HEK293T (cell line): ENCODE data around the gene WDR90.
A peak's percentile ranks its signal among the peaks of the same experiment; 100 is the strongest.
"Not testable (repeated sequence)": the region's sequence is repeated elsewhere in the genome, so short reads cannot be mapped to it uniquely, and the experiment has no call there.

Experiments
- CTCF ChIA-PET: fragments of 350-600 bp; formaldehyde crosslinking; extraction: SDS; loops from one replicate; lab custom pipeline; 2021; ENCODE audit warnings: antibody characterized with exemption, inconsistent platforms; lab: Yijun Ruan, JAX
- POLR2A ChIA-PET: fragments of 350-600 bp; formaldehyde crosslinking; extraction: SDS; loops from one replicate; lab custom pipeline; 2020; ENCODE audit warnings: antibody characterized with exemption, inconsistent platforms; lab: Yijun Ruan, JAX
- DNase-seq: peaks from one replicate; pipeline ENCODE4 v3.0.0; 2012; ENCODE audit warnings: mixed read lengths; ENCODE audit errors: extremely low spot score
- ARNT ChIP-seq: fragments of 450-650 bp; IDR thresholded peaks from 2 replicates; pipeline ENCODE4 v1.6.1; 2017; ENCODE audit warnings: mild to moderate bottlenecking
- BHLHE40 ChIP-seq: fragments of 450-650 bp; IDR thresholded peaks from 2 replicates; pipeline ENCODE4 v1.6.1; 2016; ENCODE audit warnings: mild to moderate bottlenecking, moderate library complexity, borderline replicate concordance
- CTBP1 ChIP-seq: fragments of 450-650 bp; IDR thresholded peaks from 2 replicates; pipeline ENCODE4 v1.6.1; 2016; ENCODE audit warnings: borderline replicate concordance
- ELF4 ChIP-seq: fragments of 450-650 bp; IDR thresholded peaks from 2 replicates; pipeline ENCODE4 v1.6.1; 2017; ENCODE audit warnings: antibody characterized with exemption
- FOXA1 ChIP-seq: fragments of 450-650 bp; IDR thresholded peaks from 2 replicates; pipeline ENCODE4 v1.6.1; 2016; ENCODE audit warnings: mild to moderate bottlenecking
- FOXK2 ChIP-seq: fragments of 450-650 bp; IDR thresholded peaks from 2 replicates; pipeline ENCODE4 v1.6.1; 2016; ENCODE audit warnings: mild to moderate bottlenecking
- FOXM1 ChIP-seq: fragments of 450-650 bp; IDR thresholded peaks from 2 replicates; pipeline ENCODE4 v1.6.1; 2017; ENCODE audit warnings: mild to moderate bottlenecking, borderline replicate concordance
- HDGF ChIP-seq: fragments of 450-650 bp; IDR thresholded peaks from 2 replicates; pipeline ENCODE4 v1.6.1; 2017; ENCODE audit warnings: antibody characterized with exemption, borderline replicate concordance
- L3MBTL2 ChIP-seq: fragments of 450-650 bp; conservative IDR thresholded peaks from 2 replicates; pipeline ENCODE4 v1.6.1; 2016; ENCODE audit warnings: mild to moderate bottlenecking
- LEF1 ChIP-seq: fragments of 450-650 bp; IDR thresholded peaks from 2 replicates; pipeline ENCODE4 v1.6.1; 2017; ENCODE audit warnings: mild to moderate bottlenecking, borderline replicate concordance
- NFRKB ChIP-seq: fragments of 450-650 bp; IDR thresholded peaks from 2 replicates; pipeline ENCODE4 v1.6.1; 2016; ENCODE audit warnings: mild to moderate bottlenecking, moderate library complexity
- PKNOX1 ChIP-seq: fragments of 450-650 bp; IDR thresholded peaks from 2 replicates; pipeline ENCODE4 v1.6.1; 2016
- SP1 ChIP-seq: fragments of 450-650 bp; IDR thresholded peaks from 2 replicates; pipeline ENCODE4 v1.6.1; 2017
- SUZ12 ChIP-seq: fragments of 450-650 bp; IDR thresholded peaks from 2 replicates; pipeline ENCODE4 v1.6.1; 2016; ENCODE audit warnings: mild to moderate bottlenecking
- TARDBP ChIP-seq: fragments of 450-650 bp; IDR thresholded peaks from 2 replicates; pipeline ENCODE4 v1.6.1; 2016
- ZNF384 ChIP-seq: fragments of 450-650 bp; IDR thresholded peaks from 2 replicates; pipeline ENCODE4 v1.6.1; 2016

Gene WDR90

GRCh38 chr16:708959-709358 lies 59.8 kb downstream of the WDR90 start:
- ChIA-PET CTCF (interaction anchor here (1.0 to 2.0 kb wide), 2 partner anchors 11 to 60 kb away, joined by 3 to 7 read pairs; partner anchors contain the start of genes ANTKMT and WDR90), POLR2A (interaction anchor here (0.6 to 1.8 kb wide), 2 partner anchors 11 to 12 kb away, joined by 3 to 7 read pairs; partner anchors contain the start of gene ANTKMT)
- TF ChIP-seq BHLHE40 (no peak), TARDBP (no peak), ELF4 (no peak), FOXK2 (no peak), SUZ12 (no peak), FOXM1 (no peak), PKNOX1 (no peak), SP1 (no peak), CTBP1 (no peak), L3MBTL2 (no peak), NFRKB (no peak), ARNT (no peak), FOXA1 (no peak)
- no peak for DNase-seq

GRCh38 chr16:709566-710499 lies 60.7 kb downstream of the WDR90 start:
- TF ChIP-seq FOXM1 (no peak), HDGF (no peak), L3MBTL2 (no peak), FOXK2 (no peak), ELF4 (no peak), ZNF384 (no peak), PKNOX1 (no peak)
- DNase-seq, result peak; percentile 69
- POLR2A ChIA-PET, result interaction anchor here (0.6 to 1.8 kb wide), 6 partner anchors 10 to 78 kb away, joined by 3 to 7 read pairs (median 4); partner anchors contain the start of genes ANTKMT, CCDC78, HAGHL and JMJD8
- CTCF ChIA-PET, result interaction anchor here (0.7 to 2.0 kb wide), 4 partner anchors 11 to 75 kb away, joined by 3 to 7 read pairs (median 5); partner anchors contain the start of genes ANTKMT and CCDC78

- no peak for TF ChIP-seq NFRKB
- TF ChIP-seq SP1, result no peak
- TF ChIP-seq FOXK2, result no peak
- no peak for TF ChIP-seq FOXA1
- no peak for TF ChIP-seq FOXM1
- TF ChIP-seq ZNF384, result no peak
- ChIA-PET CTCF (interaction anchor here (1.1 to 2.0 kb wide), 3 partner anchors 10 to 75 kb away, joined by 3 to 7 read pairs (median 6); partner anchors contain the start of genes ANTKMT and CCDC78), POLR2A (interaction anchor here (0.7 to 1.8 kb wide), 4 partner anchors 9 to 77 kb away, joined by 3 to 7 read pairs (median 4); partner anchors contain the start of genes CCDC78, HAGHL and RPUSD1)
- no peak for DNase-seq
Observed at GRCh38 chr16:710500-711075, 61.4 kb downstream of the WDR90 start.

- POLR2A ChIA-PET, result interaction anchor here (0.7 to 1.8 kb wide), 2 partner anchors 9 to 77 kb away, joined by 4 to 7 read pairs; partner anchors contain the start of gene RPUSD1
- CTCF ChIA-PET, result no interaction called here
- no peak for TF ChIP-seq ZNF384
- TF ChIP-seq FOXK2, result no peak
- TF ChIP-seq CTBP1, result no peak
- TF ChIP-seq TARDBP, result no peak
- no peak for TF ChIP-seq BHLHE40
- TF ChIP-seq PKNOX1, result no peak
- no peak for TF ChIP-seq LEF1
- TF ChIP-seq FOXM1, result no peak
- TF ChIP-seq NFRKB, result no peak
- TF ChIP-seq SP1, result no peak
- TF ChIP-seq ARNT, result no peak
- no peak for TF ChIP-seq L3MBTL2
- no peak for TF ChIP-seq SUZ12
- TF ChIP-seq HDGF, result no peak
- no peak for TF ChIP-seq FOXA1
- no peak for TF ChIP-seq ELF4
Observed at GRCh38 chr16:711084-711483, 61.9 kb downstream of the WDR90 start.

GRCh38 chr16:711548-712320 lies 62.6 kb downstream of the WDR90 start:
- ChIA-PET POLR2A (interaction anchor here (0.8 to 1.7 kb wide), 4 partner anchors 10 to 77 kb away, joined by 3 to 9 read pairs (median 4); partner anchors contain the start of genes ANTKMT, CHTF18, CIAO3 and RPUSD1), CTCF (interaction anchor here (0.7 to 1.5 kb wide), 5 partner anchors 11 to 77 kb away, joined by 3 to 5 read pairs (median 4); partner anchors contain the start of genes CHTF18 and RPUSD1)
- TF ChIP-seq CTBP1, result no peak
- no peak for TF ChIP-seq NFRKB
- TF ChIP-seq FOXM1, result no peak
- TF ChIP-seq BHLHE40, result no peak
- TF ChIP-seq ARNT, result no peak
- no peak for TF ChIP-seq ZNF384
- TF ChIP-seq FOXK2, result no peak
- TF ChIP-seq SUZ12, result no peak
- no peak for TF ChIP-seq HDGF
- no peak for TF ChIP-seq ELF4
- no peak for TF ChIP-seq L3MBTL2
- TF ChIP-seq LEF1, result no peak
- no peak for TF ChIP-seq FOXA1
- no peak for TF ChIP-seq SP1
- no peak for TF ChIP-seq TARDBP
- no peak for TF ChIP-seq PKNOX1
- DNase-seq, result peak; percentile 84

More at GRCh38 chr16:711084-711483, 61.9 kb downstream of the WDR90 start:
- no peak for DNase-seq

- POLR2A ChIA-PET, result interaction anchor here (0.8 to 1.7 kb wide), 4 partner anchors 9 to 76 kb away, joined by 3 to 9 read pairs (median 4); partner anchors contain the start of genes ANTKMT, CHTF18, CIAO3 and RPUSD1
- not testable (repeated sequence) for DNase-seq
- CTCF ChIA-PET, result interaction anchor here (0.7 to 1.5 kb wide), 5 partner anchors 12 to 76 kb away, joined by 3 to 5 read pairs (median 4); partner anchors contain the start of genes CHTF18 and RPUSD1
Observed at GRCh38 chr16:712740-713250, 63.6 kb downstream of the WDR90 start.
